Stomach smooth muscle (tissue), 2 donors: ENCODE measurements around the gene ETF1.

ENCODE experiments used
- H3K27ac ChIP-seq: one replicate; pipeline ENCODE4 v1.7.0; 2013; ENCODE audit warnings: mild to moderate bottlenecking, low read length, inconsistent platforms
- H3K27me3 ChIP-seq, 2 donors: one replicate each; pipeline ENCODE4 v1.7.0; 2013; ENCODE audit warnings: low read length in 2 of 2; ENCODE audit not compliant: insufficient read depth in 2 of 2, control insufficient read depth in 1 of 2
- H3K36me3 ChIP-seq, 2 donors: one replicate each; pipeline ENCODE4 v1.7.0; 2013; ENCODE audit warnings: low read length in 2 of 2; ENCODE audit not compliant: control insufficient read depth in 2 of 2, insufficient read depth in 2 of 2
- H3K4me1 ChIP-seq: one replicate; pipeline ENCODE4 v1.7.0; 2013; ENCODE audit warnings: low read length; ENCODE audit not compliant: control insufficient read depth, insufficient read depth
- H3K4me3 ChIP-seq, 2 donors: one replicate each; pipeline ENCODE4 v1.7.0; 2013; ENCODE audit warnings: low read length in 2 of 2
- H3K9ac ChIP-seq, 2 donors: one replicate each; pipeline ENCODE4 v1.7.0; 2013; ENCODE audit warnings: low read length in 2 of 2, mild to moderate bottlenecking in 1 of 2
- H3K9me3 ChIP-seq, 2 donors: one replicate each; pipeline ENCODE4 v1.7.0; 2013; ENCODE audit warnings: low read length in 2 of 2; ENCODE audit not compliant: control insufficient read depth in 2 of 2
- donor health status: healthy.
- donor health status: Pancreatic carcinoma.

Gene ETF1

DNA sequence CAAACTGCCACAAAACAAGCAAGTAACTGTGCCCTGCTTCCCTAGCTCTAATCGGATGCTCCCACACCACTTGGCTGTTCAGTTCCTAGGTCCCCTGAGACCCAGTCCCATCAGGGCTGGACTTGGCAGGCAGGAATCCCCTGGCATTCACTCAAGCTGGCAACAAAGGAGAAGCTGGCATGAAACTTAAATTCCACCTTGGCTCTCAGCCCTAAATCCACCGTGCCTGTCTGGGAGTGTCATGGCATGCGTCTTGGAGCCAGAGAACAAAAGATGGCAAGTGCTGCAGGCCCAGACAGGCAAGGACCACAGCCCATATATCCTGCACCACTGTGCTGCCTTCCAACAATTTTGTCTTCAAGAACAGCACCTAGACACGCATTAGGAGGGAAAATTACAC, 38.2 kb downstream of the ETF1 start:
- H3K36me3 ChIP-seq, result peaks cover 11 to 20% of the 10 kb centered on the region in 2 donors
- peak overlapping the region in 1 of 2 donors; percentile 16 for H3K9ac ChIP-seq
- H3K27ac ChIP-seq, result peak overlapping the region; percentile 66
- peaks cover 29% of the 10 kb centered on the region for H3K4me1 ChIP-seq
- H3K9me3 ChIP-seq, result no peaks in the 10 kb centered on the region
- H3K27me3 ChIP-seq, result no peaks in the 10 kb centered on the region
- H3K4me3 ChIP-seq, result peak overlapping the region in 1 of 2 donors; percentile 22

DNA sequence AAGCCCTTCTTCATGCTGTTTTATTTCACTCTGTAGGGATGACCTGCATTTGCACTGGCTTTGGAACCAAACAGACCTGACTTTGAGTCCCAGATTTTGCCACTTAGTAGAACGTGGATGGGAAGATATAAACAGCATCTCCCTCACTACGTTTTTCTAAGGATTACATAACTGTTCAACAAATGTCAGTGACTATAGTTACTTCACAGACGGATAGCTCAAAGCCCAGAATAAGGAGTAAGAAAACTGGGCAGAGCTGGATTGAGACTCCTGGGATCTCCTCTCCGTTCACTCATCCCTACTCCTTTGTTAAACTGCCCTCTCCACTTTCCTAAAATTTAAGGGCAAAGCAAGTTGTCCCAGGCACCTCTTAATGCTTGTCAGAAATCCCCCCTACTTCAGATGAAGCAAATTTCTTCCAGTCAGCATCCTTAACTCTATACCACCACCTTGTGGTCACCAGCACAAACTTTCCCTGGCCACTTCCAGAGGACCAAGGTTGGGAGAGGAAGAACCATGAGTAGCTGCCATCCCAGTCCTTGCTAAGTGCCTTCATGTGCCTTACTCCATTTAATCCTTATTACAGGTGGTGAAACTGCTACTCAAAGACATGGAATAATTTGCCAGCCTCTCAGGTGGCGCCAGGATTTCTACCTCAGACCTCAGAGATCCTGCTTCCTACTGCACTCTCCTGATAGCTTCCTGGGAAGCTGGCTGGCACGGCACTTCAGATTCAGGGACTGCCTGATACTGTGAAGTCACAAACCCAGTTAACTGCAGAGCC, 39.4 kb downstream of the ETF1 start:
- Histone ChIP-seq H3K27ac (peak overlapping the region; percentile 66), H3K4me1 (peaks cover 29% of the 10 kb centered on the region), H3K36me3 (peaks cover 5 to 14% of the 10 kb centered on the region in 2 donors), H3K27me3 (no peaks in the 10 kb centered on the region), H3K9me3 (no peaks in the 10 kb centered on the region), H3K4me3 (peak overlapping the region in 1 of 2 donors; percentile 23), H3K9ac (peak overlapping the region; percentile 16 to 60)

DNA sequence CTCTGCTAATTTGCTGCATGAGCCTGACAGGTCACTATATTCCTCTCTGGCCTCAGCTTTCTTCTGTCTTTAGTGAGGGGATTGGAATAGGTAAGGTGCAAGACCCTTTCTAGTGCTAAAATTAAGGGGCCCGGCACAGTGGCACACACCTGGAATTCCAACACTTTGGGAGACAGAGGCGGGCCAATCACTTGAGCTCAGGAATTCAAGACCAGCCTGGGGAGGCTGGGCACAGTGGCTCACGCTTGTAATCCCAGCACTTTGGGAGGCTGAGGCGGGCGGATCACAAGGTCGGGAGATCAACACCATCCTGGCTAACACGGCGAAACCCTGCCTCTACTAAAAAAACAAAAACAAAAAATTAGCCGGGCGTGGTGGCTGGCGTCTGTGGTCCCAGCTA, 40.5 kb downstream of the ETF1 start:
- Histone ChIP-seq H3K4me3 (no peak overlapping the region), H3K36me3 (peaks cover 0 to 6% of the 10 kb centered on the region in 2 donors), H3K9me3 (no peaks in the 10 kb centered on the region), H3K27ac (peak overlapping the region; percentile 46), H3K4me1 (peaks cover 29% of the 10 kb centered on the region), H3K9ac (no peak overlapping the region), H3K27me3 (no peaks in the 10 kb centered on the region)

DNA sequence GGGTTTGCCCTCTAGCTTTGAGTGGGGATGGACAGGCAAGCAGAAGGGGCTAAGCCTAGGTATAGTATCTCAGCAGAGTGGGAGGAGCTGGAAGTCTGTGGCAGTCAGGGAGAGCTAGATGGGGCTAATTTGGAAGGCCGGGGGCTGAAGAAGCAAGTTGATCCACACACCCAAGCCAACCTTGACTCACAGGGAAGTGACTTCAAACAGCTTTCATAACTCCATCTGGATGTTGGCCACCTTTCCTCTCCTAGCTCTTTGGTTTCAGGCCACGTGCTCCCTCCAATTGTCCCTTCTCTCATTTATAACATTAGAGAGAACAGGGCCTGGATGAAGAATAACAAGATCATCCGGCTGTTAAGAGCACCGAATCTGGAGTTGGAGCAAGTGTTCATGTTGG, 40.9 kb downstream of the ETF1 start:
- Histone ChIP-seq H3K27ac (peak overlapping the region; percentile 46), H3K4me1 (peaks cover 29% of the 10 kb centered on the region)

DNA sequence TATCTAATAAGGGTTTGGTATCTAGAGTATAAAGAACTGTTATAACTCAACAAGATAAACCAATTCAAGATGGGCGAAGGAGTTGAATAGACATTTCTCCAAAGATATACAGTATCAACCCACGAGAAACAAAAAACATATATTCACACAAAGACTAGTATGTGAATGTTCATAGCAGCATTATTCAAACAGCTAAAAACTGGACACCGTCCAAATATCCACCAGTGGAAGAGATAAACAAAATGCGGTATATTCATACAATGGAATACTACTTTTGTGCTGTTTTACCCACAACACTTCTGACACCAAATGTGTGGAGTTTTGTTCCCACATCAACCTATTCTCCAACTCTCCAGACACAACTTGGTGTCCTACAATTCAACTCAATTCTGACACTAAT, 44.7 kb downstream of the ETF1 start:
- Histone ChIP-seq H3K27me3 (no peaks in the 10 kb centered on the region), H3K4me3 (no peak overlapping the region), H3K9me3 (no peaks in the 10 kb centered on the region), H3K4me1 (peaks cover 7% of the 10 kb centered on the region), H3K9ac (no peak overlapping the region), H3K27ac (no peak overlapping the region), H3K36me3 (no peaks in the 10 kb centered on the region)

More for the DNA sequence above, 40.9 kb downstream of the ETF1 start:
- H3K36me3 ChIP-seq, result peaks cover 0 to 4% of the 10 kb centered on the region in 2 donors
- no peaks in the 10 kb centered on the region for H3K27me3 ChIP-seq
- H3K4me3 ChIP-seq, result no peak overlapping the region
- no peaks in the 10 kb centered on the region for H3K9me3 ChIP-seq
- H3K9ac ChIP-seq, result no peak overlapping the region

DNA sequence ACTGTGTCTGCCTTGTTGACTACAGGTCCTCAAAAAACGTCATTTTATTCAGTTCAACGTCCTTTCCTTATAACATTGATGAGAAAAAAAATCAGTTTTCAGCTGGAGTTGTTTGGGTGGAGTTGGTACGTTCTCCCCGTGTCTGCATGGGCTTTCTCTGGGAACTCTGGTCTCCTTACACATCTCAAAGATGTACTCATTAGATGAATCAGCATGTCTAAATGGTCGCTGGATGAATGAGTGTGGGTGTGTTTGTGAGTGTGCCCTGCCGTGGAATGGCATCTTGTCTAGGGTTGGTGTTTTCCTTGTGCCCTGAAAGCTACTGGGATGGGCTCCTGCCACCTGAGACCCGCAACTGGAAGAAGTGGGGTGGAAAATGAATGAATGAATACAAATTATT, 47.7 kb downstream of the ETF1 start:
- H3K4me3 ChIP-seq, result no peak overlapping the region
- H3K27ac ChIP-seq, result no peak overlapping the region
- no peaks in the 10 kb centered on the region for H3K27me3 ChIP-seq
- H3K9me3 ChIP-seq, result no peaks in the 10 kb centered on the region
- H3K36me3 ChIP-seq, result no peaks in the 10 kb centered on the region
- H3K9ac ChIP-seq, result no peak overlapping the region
- peaks cover 21% of the 10 kb centered on the region for H3K4me1 ChIP-seq

DNA sequence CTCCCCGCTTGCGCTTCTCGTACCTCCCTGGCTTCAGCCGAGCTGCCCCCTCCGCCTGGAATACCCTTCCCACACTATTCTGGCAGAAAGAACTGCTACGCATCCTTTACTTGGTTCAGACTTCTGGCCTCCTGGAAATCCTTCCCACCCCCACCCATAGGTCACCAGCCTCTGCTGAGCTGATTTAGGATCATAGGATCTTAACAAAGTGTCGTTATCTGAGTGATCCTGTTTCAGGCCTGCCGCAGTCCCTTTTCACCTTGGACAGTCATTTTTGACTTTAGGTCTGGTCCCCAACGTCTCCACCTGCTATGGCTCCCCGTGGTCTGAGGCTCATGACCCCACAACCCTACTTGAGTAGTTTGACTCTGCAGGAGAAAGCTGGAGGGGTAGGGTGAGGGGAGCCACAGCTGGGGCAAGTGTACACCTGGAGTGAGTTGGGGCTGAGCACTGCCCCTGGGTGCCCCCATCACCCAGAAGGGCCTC, 50.4 kb downstream of the ETF1 start:
- peaks cover 26% of the 10 kb centered on the region for H3K4me1 ChIP-seq
- peak overlapping the region; percentile 67 for H3K27ac ChIP-seq
- no peaks in the 10 kb centered on the region for H3K27me3 ChIP-seq
- no peaks in the 10 kb centered on the region for H3K9me3 ChIP-seq
- no peaks in the 10 kb centered on the region for H3K36me3 ChIP-seq
- peak overlapping the region; percentile 80 to 81 for H3K9ac ChIP-seq
- peak overlapping the region; percentile 70 to 76 for H3K4me3 ChIP-seq

DNA sequence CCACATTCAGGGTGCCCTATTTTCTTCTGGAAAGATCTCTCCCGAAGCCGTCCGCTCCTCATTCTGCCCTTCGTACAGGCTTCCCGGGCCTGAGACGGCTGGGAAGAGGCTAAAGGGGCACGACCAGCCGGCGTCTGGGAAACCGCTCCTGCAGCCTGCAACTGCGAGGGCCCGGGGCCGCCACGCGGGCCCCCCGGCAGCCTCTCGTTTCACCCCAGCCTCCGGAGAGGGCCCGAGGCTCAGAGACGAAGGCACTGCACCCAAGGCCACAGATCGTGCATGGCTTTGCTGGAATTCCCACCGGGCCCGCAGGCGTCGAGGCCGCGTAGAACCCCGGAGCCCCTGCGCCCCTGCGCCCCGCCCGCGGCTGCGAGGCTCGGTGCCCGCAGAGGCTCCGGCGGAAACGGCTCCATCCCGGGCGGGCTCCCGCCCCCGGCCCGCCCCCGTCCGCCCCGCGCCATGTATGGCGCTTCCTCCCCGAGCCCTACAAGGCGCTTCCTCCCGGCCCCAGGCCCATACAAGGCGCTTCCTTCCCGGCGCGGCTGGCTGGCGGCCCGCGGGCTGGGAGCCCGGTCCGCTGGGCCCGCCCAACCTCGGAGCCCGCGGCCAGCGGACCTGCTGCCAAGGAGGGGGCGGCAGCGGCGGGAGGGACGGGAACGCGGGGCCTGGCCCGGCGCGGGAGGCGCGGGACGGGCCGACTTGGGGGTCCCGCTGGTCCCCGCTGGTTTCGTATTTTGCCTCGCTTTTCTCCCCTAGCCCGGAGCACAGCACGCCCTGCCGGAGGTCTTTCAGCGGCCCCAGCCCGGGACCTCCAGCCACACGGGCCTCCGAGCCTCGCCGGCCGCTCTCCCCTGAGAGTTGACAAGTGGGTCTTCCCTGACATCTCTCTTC, 51.1 kb downstream of the ETF1 start:
- peak overlapping the region; percentile 70 to 76 for H3K4me3 ChIP-seq
- H3K27me3 ChIP-seq, result no peaks in the 10 kb centered on the region
- H3K4me1 ChIP-seq, result peaks cover 26% of the 10 kb centered on the region
- peak overlapping the region; percentile 80 to 81 for H3K9ac ChIP-seq
- no peaks in the 10 kb centered on the region for H3K36me3 ChIP-seq
- peak overlapping the region; percentile 67 for H3K27ac ChIP-seq
- H3K9me3 ChIP-seq, result no peaks in the 10 kb centered on the region

DNA sequence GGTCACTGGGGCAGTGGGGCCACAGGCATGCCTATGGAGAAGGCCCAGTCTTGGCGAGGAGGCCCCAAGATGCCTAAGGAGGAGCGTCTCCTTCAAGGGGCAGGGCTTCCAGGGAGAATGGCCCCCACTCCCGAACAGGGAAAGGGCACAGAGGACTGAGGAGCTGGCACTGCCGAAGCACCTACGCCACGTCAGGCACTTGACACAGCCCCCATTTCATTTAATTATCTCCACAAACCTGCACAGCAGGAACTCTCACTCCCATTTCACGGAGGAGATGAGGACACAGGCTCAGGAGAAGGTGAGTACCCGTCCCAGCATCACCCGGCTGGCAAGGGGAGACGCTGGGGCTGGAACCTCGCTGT, 51.8 kb downstream of the ETF1 start:
- H3K36me3 ChIP-seq, result no peaks in the 10 kb centered on the region
- H3K27ac ChIP-seq, result no peak overlapping the region
- H3K4me1 ChIP-seq, result peaks cover 26% of the 10 kb centered on the region
- no peaks in the 10 kb centered on the region for H3K9me3 ChIP-seq
- peak overlapping the region; percentile 66 to 71 for H3K4me3 ChIP-seq
- H3K27me3 ChIP-seq, result no peaks in the 10 kb centered on the region
- H3K9ac ChIP-seq, result peak overlapping the region; percentile 33 to 42

DNA sequence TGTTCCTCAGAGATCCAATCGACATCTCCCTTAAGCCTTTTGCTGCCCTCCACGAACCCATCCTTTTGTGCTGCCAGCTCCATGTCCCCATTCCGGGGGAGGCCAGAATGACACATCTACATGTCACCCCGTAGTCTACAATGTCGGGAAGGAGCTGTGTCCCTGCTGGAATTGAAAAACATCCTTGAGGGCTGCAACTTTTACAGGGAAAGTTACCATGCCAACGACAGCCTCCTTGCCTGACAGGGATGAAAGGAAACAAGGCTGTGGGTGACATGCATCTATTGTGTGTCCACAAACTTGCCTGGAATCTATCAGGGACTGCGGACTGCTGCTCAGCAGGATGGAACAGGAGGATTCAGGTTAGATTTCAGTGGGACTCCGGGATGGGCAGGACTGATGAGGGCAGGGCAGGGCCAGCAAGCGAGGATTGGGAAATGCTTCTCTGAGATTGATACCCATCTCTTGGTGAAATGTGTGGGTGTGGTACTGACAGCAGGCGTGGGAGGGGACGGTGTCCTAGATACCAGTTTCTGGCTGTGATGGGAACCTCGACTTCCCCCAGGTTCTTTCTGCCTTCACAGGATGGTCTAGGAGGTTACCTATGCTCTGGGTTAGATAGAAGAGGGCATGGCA, 52.3 kb downstream of the ETF1 start:
- H3K36me3 ChIP-seq, result no peaks in the 10 kb centered on the region
- no peaks in the 10 kb centered on the region for H3K27me3 ChIP-seq
- H3K4me3 ChIP-seq, result peak overlapping the region in 1 of 2 donors; percentile 71
- no peak overlapping the region for H3K27ac ChIP-seq
- peaks cover 26% of the 10 kb centered on the region for H3K4me1 ChIP-seq
- H3K9me3 ChIP-seq, result no peaks in the 10 kb centered on the region
- H3K9ac ChIP-seq, result peak overlapping the region; percentile 33 to 42
